HEK293 (cell line): ENCODE data around the gene MCAM.

Experiments used
- CTCF ChIA-PET: fragments of 350-600 bp; formaldehyde crosslinking; extraction: SDS; loops from one replicate; lab custom pipeline; 2021; ENCODE audit warnings: antibody characterized with exemption; lab: Yijun Ruan, JAX
- POLR2A ChIA-PET: fragments of 300-600 bp; formaldehyde crosslinking; extraction: SDS; loops from one replicate; lab custom pipeline; 2020; ENCODE audit warnings: antibody characterized with exemption, inconsistent platforms; lab: Yijun Ruan, JAX
- H3K27ac ChIP-seq: fragments of 200-500 bp; sonication (Bioruptor generic); 2 replicates; pipeline ENCODE4 v1.5.1; 2014; ENCODE audit warnings: low read depth, low read length, control low read depth, inconsistent platforms; ENCODE audit errors: extremely low read depth
- H3K36me3 ChIP-seq, 2 experiments: fragments of 200-500 bp in 1 of 2; sonication (Bioruptor generic) in 1 of 2; 1 replicate in 1 of 2; 2 replicates in 1 of 2; pipeline ENCODE4 v1.5.1; 2014 to 2017; ENCODE audit warnings: inconsistent platforms in 2 of 2, low read length in 2 of 2; ENCODE audit not compliant: control insufficient read depth in 2 of 2, insufficient read depth in 1 of 2
- H3K4me1 ChIP-seq: fragments of 200-500 bp; sonication (Bioruptor generic); 2 replicates; pipeline ENCODE4 v1.5.1; 2014; ENCODE audit warnings: mild to moderate bottlenecking, low read length, inconsistent platforms; ENCODE audit not compliant: control insufficient read depth, insufficient read depth
- H3K4me3 ChIP-seq: 2 replicates; pipeline ENCODE4 v1.5.1; 2011; ENCODE audit warnings: low read depth, mild to moderate bottlenecking, control low read depth, low read length, moderate library complexity
- H3K9me3 ChIP-seq: fragments of 200-500 bp; sonication (Bioruptor generic); 2 replicates; pipeline ENCODE4 v1.5.1; 2014; ENCODE audit warnings: low read depth, low read length, inconsistent platforms; ENCODE audit not compliant: control insufficient read depth, insufficient read depth
- BCL11A ChIP-seq: fragments of 450-650 bp; formaldehyde crosslinking; IDR thresholded peaks from 2 replicates; pipeline ENCODE4 v1.5.1; 2016; ENCODE audit warnings: low read depth, missing biosample characterization, missing genetic modification characterization
- GLIS1 ChIP-seq: fragments of 450-650 bp; formaldehyde crosslinking; IDR thresholded peaks from 2 replicates; pipeline ENCODE4 v1.5.1; 2016; ENCODE audit warnings: missing biosample characterization, missing genetic modification characterization
- HOXC10 ChIP-seq: sonication (generic); formaldehyde crosslinking; IDR thresholded peaks from 2 replicates; pipeline ENCODE4 v1.8.1; 2023; ENCODE audit warnings: mild to moderate bottlenecking, missing genetic modification reagents
- KLF10 ChIP-seq: fragments of 450-650 bp; IDR thresholded peaks from 2 replicates; pipeline ENCODE4 v1.5.1; 2018; ENCODE audit warnings: missing biosample characterization, mild to moderate bottlenecking, missing genetic modification characterization
- ZFHX2 ChIP-seq: fragments of 450-650 bp; formaldehyde crosslinking; conservative IDR thresholded peaks from 2 replicates; pipeline ENCODE4 v1.5.1; 2016; ENCODE audit warnings: missing biosample characterization, missing genetic modification characterization
- ZFP3 ChIP-seq: fragments of 450-650 bp; formaldehyde crosslinking; IDR thresholded peaks from 2 replicates; pipeline ENCODE4 v1.5.1; 2016; ENCODE audit warnings: low read depth, missing biosample characterization, missing genetic modification characterization
- ZIC2 ChIP-seq: fragments of 450-650 bp; formaldehyde crosslinking; IDR thresholded peaks from 2 replicates; pipeline ENCODE4 v1.5.1; 2016; ENCODE audit warnings: missing biosample characterization, missing genetic modification characterization
- ZNF146 ChIP-seq: fragments of 450-650 bp; formaldehyde crosslinking; IDR thresholded peaks from 2 replicates; pipeline ENCODE4 v1.5.1; 2016; ENCODE audit warnings: missing biosample characterization, missing genetic modification characterization
- ZNF37A ChIP-seq: fragments of 450-650 bp; IDR thresholded peaks from 2 replicates; pipeline ENCODE4 v1.5.1; 2018; ENCODE audit warnings: missing biosample characterization, missing genetic modification characterization
- ZNF426 ChIP-seq: fragments of 450-650 bp; formaldehyde crosslinking; IDR thresholded peaks from 2 replicates; pipeline ENCODE4 v1.5.1; 2017; ENCODE audit warnings: missing biosample characterization, missing genetic modification characterization, mild to moderate bottlenecking, inconsistent platforms, moderate library complexity
- ZNF501 ChIP-seq: fragments of 450-650 bp; formaldehyde crosslinking; IDR thresholded peaks from 2 replicates; pipeline ENCODE4 v1.5.1; 2016; ENCODE audit warnings: missing biosample characterization, missing genetic modification characterization
- ZNF624 ChIP-seq: fragments of 450-650 bp; formaldehyde crosslinking; IDR thresholded peaks from 2 replicates; pipeline ENCODE4 v1.5.1; 2017; ENCODE audit warnings: missing biosample characterization, missing genetic modification characterization
- ZNF664 ChIP-seq: fragments of 450-650 bp; formaldehyde crosslinking; IDR thresholded peaks from 2 replicates; pipeline ENCODE4 v1.5.1; 2016; ENCODE audit warnings: missing biosample characterization, missing genetic modification characterization
- ZNF701 ChIP-seq: fragments of 450-650 bp; formaldehyde crosslinking; IDR thresholded peaks from 2 replicates; pipeline ENCODE4 v1.5.1; 2016; ENCODE audit warnings: missing biosample characterization, missing genetic modification characterization
- ZNF768 ChIP-seq: fragments of 450-650 bp; formaldehyde crosslinking; IDR thresholded peaks from 2 replicates; pipeline ENCODE4 v1.5.1; 2018; ENCODE audit warnings: missing biosample characterization, mild to moderate bottlenecking, missing genetic modification characterization
- ZSCAN30 ChIP-seq: fragments of 450-650 bp; IDR thresholded peaks from 2 replicates; pipeline ENCODE4 v1.5.1; 2018; ENCODE audit warnings: missing biosample characterization, mild to moderate bottlenecking, missing genetic modification characterization, moderate library complexity

The MCAM gene

DNA sequence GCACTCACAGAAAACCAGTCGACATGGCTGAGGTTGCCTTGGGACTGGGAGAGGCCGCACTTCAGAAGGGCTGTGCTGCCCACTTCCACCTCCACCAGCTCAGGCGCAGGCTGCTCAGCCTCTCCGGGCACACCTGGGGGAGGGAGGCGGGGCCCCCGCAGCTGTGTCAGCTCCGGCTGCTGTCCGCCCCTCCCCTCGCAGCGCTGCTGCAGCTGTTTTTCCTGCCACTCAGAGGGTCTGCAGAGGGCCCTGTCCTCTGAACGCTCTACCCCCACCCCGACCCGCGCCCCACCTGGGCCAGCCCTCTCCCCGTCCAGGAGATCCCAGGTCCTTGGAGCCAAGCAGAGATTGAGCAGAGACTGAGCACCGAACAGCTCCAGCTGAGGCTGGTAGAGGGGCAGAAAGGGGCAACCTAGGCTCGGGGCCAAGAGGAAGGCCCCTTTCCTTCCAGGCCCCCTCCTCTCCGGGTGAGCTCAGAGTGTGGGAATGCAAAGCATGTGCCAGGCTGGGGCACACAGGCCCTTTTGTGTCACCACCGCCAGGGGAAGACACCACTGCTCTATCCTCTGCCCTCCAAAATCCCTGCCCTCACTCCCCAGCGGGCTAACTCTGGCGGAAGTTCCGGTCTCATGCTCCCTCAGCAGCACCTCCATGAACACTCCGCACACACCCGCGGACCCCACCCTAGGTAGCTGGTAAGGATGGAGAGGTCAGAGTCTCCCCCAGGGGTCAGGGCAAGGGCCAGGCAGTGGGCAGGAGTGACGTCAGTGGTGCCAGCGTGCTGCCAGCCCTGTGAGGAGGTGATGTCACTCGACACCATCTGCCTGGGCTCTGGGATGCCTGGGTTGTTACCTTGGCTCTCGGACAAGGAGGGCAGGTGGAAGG is 1.6 kb downstream of the MCAM start (continued):
- TF ChIP-seq ZNF37A (tag by site-specific recombination) (no peak), ZNF426 (tag by site-specific recombination) (no peak), ZNF624 (tag by site-specific recombination) (no peak), ZIC2 (tag by site-specific recombination) (0 out of 2 replicates have a peak, but pooled peaks have one; percentile 17), ZFHX2 (tag by site-specific recombination) (0 out of 2 replicates have a peak, but pooled peaks have one; percentile 13)

DNA sequence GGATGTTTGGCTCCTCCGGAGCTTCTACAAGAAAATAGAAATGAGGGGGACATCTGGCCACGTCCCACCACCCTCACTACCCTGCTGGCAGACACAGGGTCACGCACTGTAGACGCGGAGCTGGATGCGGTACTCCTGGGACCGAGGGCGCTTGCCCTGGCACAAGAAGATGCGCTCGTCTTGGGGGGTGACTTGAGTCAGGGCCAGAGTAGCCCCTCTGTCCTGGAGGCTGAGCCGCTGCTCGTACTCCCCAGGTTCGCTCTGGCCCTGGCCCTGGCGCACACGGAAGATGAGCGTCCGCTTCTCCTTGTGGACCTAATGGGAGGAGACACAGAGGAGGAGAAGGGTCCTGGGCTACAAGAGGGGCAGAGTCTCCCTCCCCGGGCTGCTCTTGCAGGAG is 2.2 kb downstream of the MCAM start:
- H3K9me3 ChIP-seq, result no peaks in the 10 kb centered on the region
- ChIA-PET POLR2A (interaction anchor here (0.6 to 4.4 kb wide), 4 partner anchors 7 to 213 kb away, joined by 3 to 35 read pairs (median 11); partner anchors contain the start of gene CBL), CTCF (interaction anchor here (0.7 to 15.8 kb wide), 4 partner anchors 9 to 60 kb away, joined by 3 to 151 read pairs (median 10); partner anchors contain the start of gene C1QTNF5)
- TF ChIP-seq ZNF768 (tag by site-specific recombination) (no peak), ZNF664 (tag by site-specific recombination) (no peak)
- no peak overlapping the region for H3K4me3 ChIP-seq
- peaks cover 0 to 44% of the 10 kb centered on the region in 2 experiments; a peak in 2 of 3 replicates for H3K36me3 ChIP-seq
- H3K27ac ChIP-seq, result no peak overlapping the region
- no peaks in the 10 kb centered on the region for H3K4me1 ChIP-seq

DNA sequence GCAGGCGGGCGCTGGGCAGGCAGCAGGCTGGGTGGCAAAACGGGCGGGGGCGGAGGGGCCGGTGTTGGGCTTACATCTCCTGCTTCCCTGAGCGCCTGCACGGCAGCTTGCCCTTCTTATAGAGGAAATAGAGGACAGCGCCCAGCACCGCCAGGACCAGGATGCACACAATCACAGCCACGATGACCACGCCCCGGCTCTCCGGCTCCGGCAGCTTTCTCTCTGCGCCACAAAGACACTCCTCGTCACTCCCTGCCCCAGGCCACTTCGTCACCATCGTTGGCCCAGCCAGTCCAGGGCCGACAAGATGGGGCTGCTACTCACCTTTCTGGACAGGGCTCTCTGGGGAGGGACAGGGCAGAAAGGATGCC is 6.3 kb downstream of the MCAM start:
- Histone ChIP-seq H3K9me3 (no peaks in the 10 kb centered on the region), H3K36me3 (peaks cover 0 to 65% of the 10 kb centered on the region in 2 experiments; a peak in 2 of 3 replicates), H3K4me1 (no peaks in the 10 kb centered on the region), H3K27ac (no peak overlapping the region), H3K4me3 (no peak overlapping the region)
- POLR2A ChIA-PET, result interaction anchor here (0.9 kb wide), 1 partner anchor 32 kb away, joined by 4 read pairs; no protein-coding TSS in a partner anchor
- no peak for TF ChIP-seq HOXC10
- TF ChIP-seq BCL11A (tag by site-specific recombination), result no peak
- no peak for TF ChIP-seq KLF10 (tag by site-specific recombination)
- TF ChIP-seq ZNF501 (tag by site-specific recombination), result no peak
- no peak for TF ChIP-seq ZFP3 (tag by site-specific recombination)
- no peak for TF ChIP-seq ZNF701 (tag by site-specific recombination)
- no peak for TF ChIP-seq ZSCAN30 (tag by site-specific recombination)
- CTCF ChIA-PET, result interaction anchor here (1.6 to 1.7 kb wide), 2 partner anchors 28 to 29 kb away, joined by 3 to 6 read pairs; no protein-coding TSS in a partner anchor

DNA sequence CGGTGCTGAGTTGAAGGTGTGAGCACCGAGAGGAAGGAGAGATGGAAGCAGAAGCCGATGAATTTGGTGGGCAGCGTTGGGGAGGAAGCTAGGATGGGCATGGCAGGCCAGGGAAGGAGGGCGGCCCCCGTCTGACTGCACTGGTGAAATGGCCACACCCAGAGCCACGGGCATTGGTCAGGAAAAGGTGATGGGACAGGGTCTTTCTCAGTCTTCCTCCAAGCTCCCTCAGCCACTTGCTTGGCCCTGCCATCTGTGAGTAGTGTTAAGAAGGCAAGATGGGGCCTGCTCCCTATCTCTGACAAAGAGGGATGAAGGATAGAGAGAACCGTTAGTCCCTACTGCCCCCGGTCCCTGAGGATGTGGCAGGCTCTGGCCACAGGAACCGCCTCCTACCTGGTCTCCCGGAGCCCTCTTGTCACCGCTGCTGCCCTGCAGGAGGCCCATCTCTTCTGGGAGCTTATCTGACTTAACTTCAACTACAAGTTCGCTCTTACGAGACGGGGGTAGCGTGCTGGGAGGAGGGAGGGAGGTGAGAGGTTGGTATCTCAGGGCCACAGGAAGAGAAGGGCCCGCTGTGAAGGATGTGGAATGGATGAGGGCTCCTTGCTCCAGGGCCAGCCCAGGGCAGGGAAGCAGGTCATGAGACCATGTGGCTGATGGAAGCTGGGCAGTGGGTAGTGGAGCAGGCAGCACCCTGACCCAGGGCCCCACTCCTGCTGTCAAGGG is 6.8 kb downstream of the MCAM start:
- CTCF ChIA-PET, result interaction anchor here (1.0 to 4.4 kb wide), 5 partner anchors 12 to 63 kb away, joined by 3 to 20 read pairs (median 6); no protein-coding TSS in a partner anchor
- H3K4me3 ChIP-seq, result no peak overlapping the region
- H3K4me1 ChIP-seq, result no peaks in the 10 kb centered on the region
- peaks cover 0 to 65% of the 10 kb centered on the region in 2 experiments; a peak in 2 of 3 replicates for H3K36me3 ChIP-seq
- no peak overlapping the region for H3K27ac ChIP-seq
- TF ChIP-seq GLIS1 (tag by site-specific recombination) (peak; percentile 82), ZNF146 (tag by site-specific recombination) (no peak)
- no peaks in the 10 kb centered on the region for H3K9me3 ChIP-seq
- POLR2A ChIA-PET, result interaction anchor here (0.9 to 4.8 kb wide), 2 partner anchors 7 to 31 kb away, joined by 4 to 35 read pairs; partner anchors contain the start of gene MCAM
